H1 (cell line): ENCODE data around the gene PLXDC2. TPM values are rescaled to one million over a fixed set of nuclear protein-coding genes. Genes with fewer than 3 reads are reported as not detected.

Source experiments
- KDM5A ChIP-seq: fragments of 200-600 bp; IDR thresholded peaks from 2 replicates; pipeline ENCODE4 v1.7.1; 2012; ENCODE audit warnings: mild to moderate bottlenecking, low read length, inconsistent platforms, mixed read lengths
- POU5F1 ChIP-seq: IDR thresholded peaks from 2 replicates; pipeline ENCODE4 v1.6.1; 2011; ENCODE audit warnings: low read depth, mild to moderate bottlenecking, low read length, moderate library complexity
- polyA plus RNA-seq, 7 experiments: library from polyadenylated mRNA; depleted of rRNA in 3 of 7; stranded (reverse) in 5 of 7; unstranded in 2 of 7; fragments of >200 nt in 5 of 7; fragments of 200-250 nt in 2 of 7; gene quantifications; 1 replicate in 5 of 7; 2 replicates in 1 of 7; 4 replicates in 1 of 7; pipeline versions ENCODE4 v1.2.1 to v1.2.3, GENCODE V29; 2011 to 2013; ENCODE audit warnings: missing spikeins in 2 of 7, mixed read lengths in 2 of 7
- total RNA-seq: library from RNA; stranded (reverse); fragmentation: NEBNext Ultra II Directional; extraction: Animal tissue kit (Norgen Biotek cat#: 25700); gene quantifications from 2 replicates; pipeline ENCODE4 v1.2.1, GENCODE V29; 2021

Gene PLXDC2
- total and polyA plus RNA-seq, 2 of the 8 experiments (the other 6 are each of a cell fraction or from before 2014, with no cell fraction given): 23.0 to 40.5 TPM

DNA sequence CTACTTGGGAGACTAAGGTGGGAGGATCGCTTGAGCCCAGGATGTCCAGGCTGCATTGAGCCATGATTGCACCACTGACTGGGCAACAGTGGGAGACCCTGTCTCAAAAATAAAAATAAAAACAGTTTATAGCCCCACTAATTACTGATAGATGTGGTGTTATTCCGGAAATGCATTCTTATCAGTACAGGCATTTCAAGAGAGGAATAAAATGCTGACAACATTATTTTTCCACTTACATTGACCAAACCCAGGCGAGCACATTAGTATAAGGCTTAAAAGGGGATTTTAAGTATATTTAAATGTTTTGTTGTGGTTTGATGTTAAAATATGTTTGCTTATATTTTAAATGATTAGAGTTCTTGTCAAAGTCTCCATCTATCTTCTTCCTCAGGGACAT, 359.5 kb downstream of the PLXDC2 start (continued):
- no peak for TF ChIP-seq POU5F1
- no peak for TF ChIP-seq KDM5A
